H1 (cell line): Measurements from ENCODE around the gene IRF2BP1.

ENCODE experiments used
- ATF2 ChIP-seq: IDR thresholded peaks from 2 replicates; pipeline ENCODE4 v1.6.1; 2012; ENCODE audit warnings: low read length, inconsistent platforms
- FOSL1 ChIP-seq: IDR thresholded peaks from 2 replicates; pipeline ENCODE4 v1.6.1; 2011; ENCODE audit warnings: mild to moderate bottlenecking, low read depth, low read length, moderate library complexity; ENCODE audit not compliant: insufficient read depth
- GTF2F1 ChIP-seq: IDR thresholded peaks from 2 replicates; pipeline ENCODE4 v1.6.1; 2012; ENCODE audit warnings: low read depth, low read length, improper control_type of control experiment, borderline replicate concordance
- JUND ChIP-seq: IDR thresholded peaks from 2 replicates; pipeline ENCODE4 v1.6.1; 2011; ENCODE audit warnings: mild to moderate bottlenecking, improper control_type of control experiment, low read length
- MAX ChIP-seq: IDR thresholded peaks from 2 replicates; pipeline ENCODE4 v1.6.1; 2012; ENCODE audit warnings: inconsistent platforms
- POLR2A ChIP-seq, 2 experiments: IDR thresholded peaks; 1 replicate in 1 of 2; 2 replicates in 1 of 2; pipeline ENCODE4 v1.6.1; 2011; ENCODE audit warnings: low read depth in 2 of 2, low read length in 2 of 2, mild to moderate bottlenecking in 2 of 2; ENCODE audit errors: control extremely low read depth in 1 of 2
- POLR2AphosphoS5 ChIP-seq: IDR thresholded peaks from 2 replicates; pipeline ENCODE4 v1.6.1; 2011; ENCODE audit warnings: low read depth, low read length
- RFX5 ChIP-seq: IDR thresholded peaks from 2 replicates; pipeline ENCODE4 v1.6.1; 2011; ENCODE audit warnings: low read depth, low read length, improper control_type of control experiment, borderline replicate concordance
- SIN3A ChIP-seq, 2 experiments: IDR thresholded peaks in 1 of 2; conservative IDR thresholded peaks in 1 of 2; 2 replicates each; pipeline ENCODE4 v1.6.1; 2011 to 2012; ENCODE audit warnings: low read length in 2 of 2, improper control_type of control experiment in 1 of 2, low read depth in 1 of 2, mild to moderate bottlenecking in 1 of 2
- SP1 ChIP-seq: IDR thresholded peaks from 2 replicates; pipeline ENCODE4 v1.6.1; 2011; ENCODE audit warnings: low read depth, low read length
- SP2 ChIP-seq: IDR thresholded peaks from 2 replicates; pipeline ENCODE4 v1.6.1; 2012; ENCODE audit warnings: mild to moderate bottlenecking, low read length, inconsistent platforms
- TAF1 ChIP-seq: IDR thresholded peaks from 2 replicates; pipeline ENCODE4 v1.6.1; 2011; ENCODE audit warnings: mild to moderate bottlenecking, low read depth, low read length
- TCF12 ChIP-seq: IDR thresholded peaks from 2 replicates; pipeline ENCODE4 v1.6.1; 2011; ENCODE audit warnings: low read depth, mild to moderate bottlenecking, low read length
- TF ChIP-seq, protein P1 (sequence below), 3 experiments: IDR thresholded peaks; 1 replicate in 2 of 3; 2 replicates in 1 of 3; pipeline versions ENCODE4 v1.5.1 to v1.6.1; 2011; ENCODE audit warnings: low read length in 3 of 3, mild to moderate bottlenecking in 3 of 3, inconsistent platforms in 2 of 3, low read depth in 1 of 3, moderate library complexity in 1 of 3; ENCODE audit not compliant: insufficient read depth in 1 of 3; ENCODE audit errors: control extremely low read depth in 1 of 3

DNA sequence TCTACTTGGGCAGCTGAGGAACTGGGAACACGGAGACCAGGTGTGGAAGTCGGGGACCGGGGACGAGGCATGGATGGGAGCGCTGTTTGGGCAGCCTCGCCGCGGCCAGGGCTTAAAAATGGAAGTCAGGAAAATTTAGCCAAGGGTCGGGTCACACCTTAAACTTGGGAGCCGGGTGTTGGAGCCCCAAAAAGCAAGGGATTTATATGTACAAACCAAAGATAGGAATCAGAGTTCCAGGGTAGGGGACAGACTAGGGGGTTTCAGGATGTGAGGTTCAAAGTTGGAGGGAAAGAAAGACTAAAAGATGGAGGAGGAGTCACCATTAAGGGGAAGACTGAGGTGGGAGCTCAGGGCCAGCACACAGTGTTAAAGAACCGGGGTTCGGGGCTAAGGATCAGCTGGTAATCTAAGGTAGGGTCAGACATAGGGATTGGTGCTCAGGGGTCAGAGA lies 21.3 kb downstream of the IRF2BP1 start:
- TF ChIP-seq, protein P1, sequence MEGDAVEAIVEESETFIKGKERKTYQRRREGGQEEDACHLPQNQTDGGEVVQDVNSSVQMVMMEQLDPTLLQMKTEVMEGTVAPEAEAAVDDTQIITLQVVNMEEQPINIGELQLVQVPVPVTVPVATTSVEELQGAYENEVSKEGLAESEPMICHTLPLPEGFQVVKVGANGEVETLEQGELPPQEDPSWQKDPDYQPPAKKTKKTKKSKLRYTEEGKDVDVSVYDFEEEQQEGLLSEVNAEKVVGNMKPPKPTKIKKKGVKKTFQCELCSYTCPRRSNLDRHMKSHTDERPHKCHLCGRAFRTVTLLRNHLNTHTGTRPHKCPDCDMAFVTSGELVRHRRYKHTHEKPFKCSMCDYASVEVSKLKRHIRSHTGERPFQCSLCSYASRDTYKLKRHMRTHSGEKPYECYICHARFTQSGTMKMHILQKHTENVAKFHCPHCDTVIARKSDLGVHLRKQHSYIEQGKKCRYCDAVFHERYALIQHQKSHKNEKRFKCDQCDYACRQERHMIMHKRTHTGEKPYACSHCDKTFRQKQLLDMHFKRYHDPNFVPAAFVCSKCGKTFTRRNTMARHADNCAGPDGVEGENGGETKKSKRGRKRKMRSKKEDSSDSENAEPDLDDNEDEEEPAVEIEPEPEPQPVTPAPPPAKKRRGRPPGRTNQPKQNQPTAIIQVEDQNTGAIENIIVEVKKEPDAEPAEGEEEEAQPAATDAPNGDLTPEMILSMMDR (IDR thresholded peaks at IDR 0.05; ENCODE audit: control extremely low read depth in 1 of 3, insufficient read depth in 1 of 3, low read depth in 1 of 3, low read length in 3 of 3): no peak
- TF ChIP-seq POLR2A (IDR thresholded peaks at IDR 0.05; ENCODE audit: control extremely low read depth in 1 of 2, low read depth in 2 of 2, low read length in 2 of 2) (no peak), RFX5 (no peak), TCF12 (no peak), GTF2F1 (no peak), JUND (no peak), ATF2 (no peak), SP1 (no peak), POLR2AphosphoS5 (no peak), TAF1 (no peak; the same call in 1 of the 2 replicates), SP2 (no peak), SIN3A (conservative IDR thresholded peaks at IDR 0.05 in 1 of 2, IDR thresholded peaks at IDR 0.05 in 1 of 2; ENCODE audit: low read depth in 1 of 2, low read length in 2 of 2) (no peak), MAX (no peak), FOSL1 (no peak)
